ENCODE measurements around the gene USP9X.
"Not testable (repeated sequence)": the region's sequence is repeated elsewhere in the genome, so short reads cannot be mapped to it uniquely, and the experiment has no call there.

- not testable (repeated sequence) for TF ChIP-seq RAD21 (IDR thresholded peaks at IDR 0.05 in 1 of 2, conservative IDR thresholded peaks at IDR 0.05 in 1 of 2; ENCODE audit: low read depth in 2 of 2, low read length in 2 of 2); ZNF274 (IDR thresholded peaks at IDR 0.05; ENCODE audit: borderline replicate concordance, extremely low read depth, low read length); FOSL1 (IDR thresholded peaks at IDR 0.05; ENCODE audit: insufficient read depth, low read depth, low read length); POLR2A (IDR thresholded peaks at IDR 0.05; ENCODE audit: control extremely low read depth in 1 of 2, low read depth in 2 of 2, low read length in 2 of 2); RFX5 (IDR thresholded peaks at IDR 0.05; ENCODE audit: borderline replicate concordance, low read depth, low read length); SP2 (IDR thresholded peaks at IDR 0.05; ENCODE audit: low read length); MAFK (IDR thresholded peaks at IDR 0.05; ENCODE audit: low read depth, low read length); KDM1A (IDR thresholded peaks at IDR 0.05; ENCODE audit: borderline replicate concordance, low read length); GABPA (IDR thresholded peaks at IDR 0.05; ENCODE audit: borderline replicate concordance, insufficient read depth, low read length); YY1 (IDR thresholded peaks at IDR 0.05; ENCODE audit: low read depth, low read length); EP300 (IDR thresholded peaks at IDR 0.05; ENCODE audit: borderline replicate concordance in 1 of 2, low read depth in 2 of 2, low read length in 2 of 2); SP1 (IDR thresholded peaks at IDR 0.05; ENCODE audit: low read depth, low read length)
- TF ChIP-seq, protein P1, sequence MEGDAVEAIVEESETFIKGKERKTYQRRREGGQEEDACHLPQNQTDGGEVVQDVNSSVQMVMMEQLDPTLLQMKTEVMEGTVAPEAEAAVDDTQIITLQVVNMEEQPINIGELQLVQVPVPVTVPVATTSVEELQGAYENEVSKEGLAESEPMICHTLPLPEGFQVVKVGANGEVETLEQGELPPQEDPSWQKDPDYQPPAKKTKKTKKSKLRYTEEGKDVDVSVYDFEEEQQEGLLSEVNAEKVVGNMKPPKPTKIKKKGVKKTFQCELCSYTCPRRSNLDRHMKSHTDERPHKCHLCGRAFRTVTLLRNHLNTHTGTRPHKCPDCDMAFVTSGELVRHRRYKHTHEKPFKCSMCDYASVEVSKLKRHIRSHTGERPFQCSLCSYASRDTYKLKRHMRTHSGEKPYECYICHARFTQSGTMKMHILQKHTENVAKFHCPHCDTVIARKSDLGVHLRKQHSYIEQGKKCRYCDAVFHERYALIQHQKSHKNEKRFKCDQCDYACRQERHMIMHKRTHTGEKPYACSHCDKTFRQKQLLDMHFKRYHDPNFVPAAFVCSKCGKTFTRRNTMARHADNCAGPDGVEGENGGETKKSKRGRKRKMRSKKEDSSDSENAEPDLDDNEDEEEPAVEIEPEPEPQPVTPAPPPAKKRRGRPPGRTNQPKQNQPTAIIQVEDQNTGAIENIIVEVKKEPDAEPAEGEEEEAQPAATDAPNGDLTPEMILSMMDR (IDR thresholded peaks at IDR 0.05; ENCODE audit: control extremely low read depth in 1 of 3, insufficient read depth in 1 of 3, low read depth in 1 of 3, low read length in 3 of 3) = not testable (repeated sequence)
- TF ChIP-seq, protein P2, sequence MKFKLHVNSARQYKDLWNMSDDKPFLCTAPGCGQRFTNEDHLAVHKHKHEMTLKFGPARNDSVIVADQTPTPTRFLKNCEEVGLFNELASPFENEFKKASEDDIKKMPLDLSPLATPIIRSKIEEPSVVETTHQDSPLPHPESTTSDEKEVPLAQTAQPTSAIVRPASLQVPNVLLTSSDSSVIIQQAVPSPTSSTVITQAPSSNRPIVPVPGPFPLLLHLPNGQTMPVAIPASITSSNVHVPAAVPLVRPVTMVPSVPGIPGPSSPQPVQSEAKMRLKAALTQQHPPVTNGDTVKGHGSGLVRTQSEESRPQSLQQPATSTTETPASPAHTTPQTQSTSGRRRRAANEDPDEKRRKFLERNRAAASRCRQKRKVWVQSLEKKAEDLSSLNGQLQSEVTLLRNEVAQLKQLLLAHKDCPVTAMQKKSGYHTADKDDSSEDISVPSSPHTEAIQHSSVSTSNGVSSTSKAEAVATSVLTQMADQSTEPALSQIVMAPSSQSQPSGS (IDR thresholded peaks at IDR 0.05; ENCODE audit: low read length) = not testable (repeated sequence)
These were observed 197.1 kb downstream of the USP9X start for GRCh38 chrX:41282307-41282706.

All from H1 (cell line).